Neutrophil (primary cell): ENCODE results near the gene PTPRE.

Experiments
- H3K27ac ChIP-seq: fragments of 200-600 bp; sonication (generic); 2 replicates; pipeline ENCODE4 v1.5.1; 2016; ENCODE audit warnings: mild to moderate bottlenecking, moderate library complexity
- H3K27me3 ChIP-seq: fragments of 200-600 bp; sonication (generic); 2 replicates; pipeline ENCODE4 v1.6.0; 2016; ENCODE audit warnings: mild to moderate bottlenecking
- H3K36me3 ChIP-seq: fragments of 200-600 bp; sonication (generic); 2 replicates; pipeline ENCODE4 v1.5.1; 2017
- H3K4me1 ChIP-seq, 2 experiments: fragments of 200-600 bp in 1 of 2; sonication (generic) in 1 of 2; 1 replicate in 1 of 2; 2 replicates in 1 of 2; pipeline versions ENCODE4 v1.5.1 to v1.6.1; 2013 to 2016; ENCODE audit warnings: low read depth in 1 of 2, low read length in 1 of 2, mild to moderate bottlenecking in 1 of 2, moderate library complexity in 1 of 2; ENCODE audit not compliant: control insufficient read depth in 1 of 2, insufficient read depth in 1 of 2
- H3K4me3 ChIP-seq, 2 experiments: fragments of 200-600 bp in 1 of 2; sonication (generic) in 1 of 2; 1 replicate in 1 of 2; 2 replicates in 1 of 2; pipeline ENCODE4 v1.5.1; 2013 to 2016; ENCODE audit warnings: low read depth in 1 of 2, low read length in 1 of 2, mild to moderate bottlenecking in 1 of 2, moderate library complexity in 1 of 2
- H3K9me3 ChIP-seq: fragments of 200-600 bp; sonication (generic); 2 replicates; pipeline ENCODE4 v1.5.1; 2016
- TF ChIP-seq, protein P1 (sequence below): fragments of 200-600 bp; sonication (generic); IDR thresholded peaks from 2 replicates; pipeline ENCODE4 v1.5.1; 2016; ENCODE audit warnings: antibody characterized with exemption

The PTPRE gene

DNA sequence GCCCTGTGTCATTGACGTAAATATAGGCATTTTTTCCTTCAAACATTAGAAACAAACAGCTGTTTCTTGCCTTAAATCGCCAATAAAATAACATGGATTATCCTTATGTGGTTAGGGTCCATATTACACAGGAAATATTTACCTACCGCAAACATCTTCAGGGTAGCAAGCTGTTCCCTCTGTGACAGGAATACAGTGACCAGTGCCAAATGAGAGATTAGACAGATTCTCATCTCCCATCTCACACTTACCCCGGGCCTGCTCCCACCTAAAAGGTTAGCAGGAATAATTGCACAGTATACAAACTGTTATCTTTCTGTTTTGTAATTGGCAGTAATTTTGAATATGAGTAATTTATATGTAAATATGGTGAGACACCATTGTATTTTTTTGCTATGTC lies 202.8 kb downstream of the PTPRE start:
- TF ChIP-seq, protein P1, sequence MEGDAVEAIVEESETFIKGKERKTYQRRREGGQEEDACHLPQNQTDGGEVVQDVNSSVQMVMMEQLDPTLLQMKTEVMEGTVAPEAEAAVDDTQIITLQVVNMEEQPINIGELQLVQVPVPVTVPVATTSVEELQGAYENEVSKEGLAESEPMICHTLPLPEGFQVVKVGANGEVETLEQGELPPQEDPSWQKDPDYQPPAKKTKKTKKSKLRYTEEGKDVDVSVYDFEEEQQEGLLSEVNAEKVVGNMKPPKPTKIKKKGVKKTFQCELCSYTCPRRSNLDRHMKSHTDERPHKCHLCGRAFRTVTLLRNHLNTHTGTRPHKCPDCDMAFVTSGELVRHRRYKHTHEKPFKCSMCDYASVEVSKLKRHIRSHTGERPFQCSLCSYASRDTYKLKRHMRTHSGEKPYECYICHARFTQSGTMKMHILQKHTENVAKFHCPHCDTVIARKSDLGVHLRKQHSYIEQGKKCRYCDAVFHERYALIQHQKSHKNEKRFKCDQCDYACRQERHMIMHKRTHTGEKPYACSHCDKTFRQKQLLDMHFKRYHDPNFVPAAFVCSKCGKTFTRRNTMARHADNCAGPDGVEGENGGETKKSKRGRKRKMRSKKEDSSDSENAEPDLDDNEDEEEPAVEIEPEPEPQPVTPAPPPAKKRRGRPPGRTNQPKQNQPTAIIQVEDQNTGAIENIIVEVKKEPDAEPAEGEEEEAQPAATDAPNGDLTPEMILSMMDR = no peak

DNA sequence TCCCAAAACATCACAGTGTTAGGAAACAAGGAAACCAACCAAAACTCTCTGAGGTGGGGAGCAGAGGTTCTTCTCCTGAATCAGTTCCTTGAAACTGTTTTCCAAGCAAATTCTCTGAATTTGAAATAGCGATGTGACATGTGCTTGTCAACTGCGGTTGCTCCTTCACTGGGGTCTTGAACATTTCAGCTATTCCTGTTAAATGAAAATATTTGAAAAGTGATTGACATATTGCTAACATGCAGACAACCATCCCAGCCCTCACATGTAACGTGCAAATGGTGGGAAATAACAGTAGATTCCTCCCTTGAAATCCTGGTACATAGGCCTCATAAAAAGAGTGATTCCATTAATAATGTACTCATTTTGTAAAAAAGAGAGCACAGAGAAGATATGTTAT lies 203.4 kb downstream of the PTPRE start:
- Histone ChIP-seq H3K27ac (no peak overlapping the region), H3K4me3 (no peak overlapping the region), H3K4me1 (no peaks in the 10 kb centered on the region), H3K27me3 (no peaks in the 10 kb centered on the region), H3K36me3 (peaks cover 97% of the 10 kb centered on the region), H3K9me3 (no peaks in the 10 kb centered on the region)
- TF ChIP-seq, protein P1 = no peak

More for the DNA sequence above, 202.8 kb downstream of the PTPRE start:
- H3K4me1 ChIP-seq = no peaks in the 10 kb centered on the region
- H3K36me3 ChIP-seq = peaks cover 97% of the 10 kb centered on the region
- no peak overlapping the region for H3K27ac ChIP-seq
- no peaks in the 10 kb centered on the region for H3K27me3 ChIP-seq
- H3K4me3 ChIP-seq = no peak overlapping the region
- H3K9me3 ChIP-seq = no peaks in the 10 kb centered on the region

- peaks cover 0 to under 1% of the 10 kb centered on the region in 2 experiments for H3K4me1 ChIP-seq
- TF ChIP-seq, protein P1 = no peak
- no peak overlapping the region for H3K27ac ChIP-seq
- no peak overlapping the region for H3K4me3 ChIP-seq
- no peaks in the 10 kb centered on the region for H3K27me3 ChIP-seq
- H3K9me3 ChIP-seq = no peaks in the 10 kb centered on the region
- H3K36me3 ChIP-seq = peaks cover 90% of the 10 kb centered on the region
Measured at GRCh38 chr10:128111696-128112095, 204.8 kb downstream of the PTPRE start.

DNA sequence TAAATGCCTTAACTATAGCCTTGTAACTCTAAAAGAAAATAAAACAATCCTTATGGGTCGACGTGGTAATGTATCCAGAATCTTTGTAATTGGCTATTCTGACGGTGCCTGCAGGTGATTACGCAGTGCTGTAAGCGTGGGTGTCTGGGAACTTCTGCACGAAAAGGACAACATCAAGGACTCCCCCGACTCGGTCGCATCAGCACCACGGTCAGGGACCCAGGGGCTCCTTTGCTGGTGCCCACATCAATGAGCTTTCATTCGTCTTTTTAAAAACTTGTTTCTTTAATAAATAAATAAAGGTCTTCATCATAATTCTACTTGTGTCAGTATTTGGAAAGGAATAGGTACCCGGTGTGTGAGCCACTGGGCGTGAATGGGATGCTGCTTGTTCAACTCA lies 206.1 kb downstream of the PTPRE start:
- TF ChIP-seq, protein P1 = no peak
- Histone ChIP-seq H3K36me3 (peaks cover 76% of the 10 kb centered on the region), H3K27me3 (no peaks in the 10 kb centered on the region)

GRCh38 chr10:128114901-128115300 lies 208.0 kb downstream of the PTPRE start:
- Histone ChIP-seq H3K27me3 (no peaks in the 10 kb centered on the region), H3K36me3 (peaks cover 64% of the 10 kb centered on the region), H3K4me3 (no peak overlapping the region), H3K4me1 (peaks cover 0 to 6% of the 10 kb centered on the region in 2 experiments), H3K27ac (no peak overlapping the region), H3K9me3 (no peaks in the 10 kb centered on the region)
- TF ChIP-seq, protein P1 = no peak

More for the DNA sequence above, 206.1 kb downstream of the PTPRE start:
- Histone ChIP-seq H3K9me3 (no peaks in the 10 kb centered on the region), H3K4me3 (no peak overlapping the region), H3K27ac (no peak overlapping the region), H3K4me1 (peaks cover 0 to 6% of the 10 kb centered on the region in 2 experiments)

GRCh38 chr10:128115356-128115755 lies 208.5 kb downstream of the PTPRE start:
- Histone ChIP-seq H3K27me3 (no peaks in the 10 kb centered on the region), H3K4me1 (peaks cover 0 to 6% of the 10 kb centered on the region in 2 experiments), H3K4me3 (no peak overlapping the region), H3K9me3 (no peaks in the 10 kb centered on the region), H3K36me3 (peaks cover 59% of the 10 kb centered on the region), H3K27ac (no peak overlapping the region)
- TF ChIP-seq, protein P1 = no peak
